ENCODE measurements around the gene NPM1.

DNA sequence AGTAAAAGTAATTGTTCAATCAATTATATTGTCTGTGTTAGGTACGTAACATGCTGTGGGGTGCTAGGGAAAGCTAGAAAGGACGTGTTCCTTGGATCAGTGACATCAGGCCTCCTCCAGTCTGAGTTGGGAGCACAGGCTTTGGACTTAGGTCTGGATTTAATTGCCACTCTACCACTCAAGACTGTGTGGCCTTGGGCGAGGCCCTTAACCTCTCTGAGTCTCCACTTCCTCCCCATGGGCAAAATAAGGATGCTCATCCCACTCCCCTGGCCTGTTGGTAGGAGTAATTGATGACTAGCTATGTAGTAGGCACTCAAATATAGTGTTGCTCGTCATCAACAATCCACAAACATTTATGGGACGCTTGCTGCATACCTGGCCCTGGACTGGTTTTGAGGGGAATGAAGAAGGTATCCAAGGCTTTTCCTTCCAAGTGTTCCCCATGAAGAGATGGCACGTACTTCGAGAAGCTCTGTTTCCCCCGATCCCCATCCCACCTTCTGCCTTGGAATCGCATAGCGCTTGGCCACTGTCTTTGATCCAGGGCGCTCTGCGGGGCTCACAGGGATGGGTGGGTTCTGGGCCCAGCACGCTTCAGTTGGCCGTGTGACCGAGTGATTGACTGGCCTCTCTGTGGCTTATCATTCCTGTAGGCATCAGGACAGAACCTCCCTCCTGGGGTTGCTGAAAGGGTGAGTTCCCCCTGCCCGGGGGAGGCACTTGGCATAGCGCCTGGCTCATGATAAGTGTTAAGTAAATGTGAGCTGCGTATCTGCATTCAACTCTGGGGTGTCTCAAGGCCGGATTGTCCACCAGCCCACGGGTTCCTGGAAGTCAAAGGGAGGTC lies 39.9 kb downstream of the NPM1 start:
- TF ChIP-seq, protein P1, sequence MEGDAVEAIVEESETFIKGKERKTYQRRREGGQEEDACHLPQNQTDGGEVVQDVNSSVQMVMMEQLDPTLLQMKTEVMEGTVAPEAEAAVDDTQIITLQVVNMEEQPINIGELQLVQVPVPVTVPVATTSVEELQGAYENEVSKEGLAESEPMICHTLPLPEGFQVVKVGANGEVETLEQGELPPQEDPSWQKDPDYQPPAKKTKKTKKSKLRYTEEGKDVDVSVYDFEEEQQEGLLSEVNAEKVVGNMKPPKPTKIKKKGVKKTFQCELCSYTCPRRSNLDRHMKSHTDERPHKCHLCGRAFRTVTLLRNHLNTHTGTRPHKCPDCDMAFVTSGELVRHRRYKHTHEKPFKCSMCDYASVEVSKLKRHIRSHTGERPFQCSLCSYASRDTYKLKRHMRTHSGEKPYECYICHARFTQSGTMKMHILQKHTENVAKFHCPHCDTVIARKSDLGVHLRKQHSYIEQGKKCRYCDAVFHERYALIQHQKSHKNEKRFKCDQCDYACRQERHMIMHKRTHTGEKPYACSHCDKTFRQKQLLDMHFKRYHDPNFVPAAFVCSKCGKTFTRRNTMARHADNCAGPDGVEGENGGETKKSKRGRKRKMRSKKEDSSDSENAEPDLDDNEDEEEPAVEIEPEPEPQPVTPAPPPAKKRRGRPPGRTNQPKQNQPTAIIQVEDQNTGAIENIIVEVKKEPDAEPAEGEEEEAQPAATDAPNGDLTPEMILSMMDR (IDR thresholded peaks at IDR 0.05) = no peak
- TF ChIP-seq POLR2AphosphoS5 (IDR thresholded peaks at IDR 0.05) = no peak

All from breast epithelium (tissue), 3 donors.